ENCODE results near the gene ZNF385D.

The ZNF385D gene

DNA sequence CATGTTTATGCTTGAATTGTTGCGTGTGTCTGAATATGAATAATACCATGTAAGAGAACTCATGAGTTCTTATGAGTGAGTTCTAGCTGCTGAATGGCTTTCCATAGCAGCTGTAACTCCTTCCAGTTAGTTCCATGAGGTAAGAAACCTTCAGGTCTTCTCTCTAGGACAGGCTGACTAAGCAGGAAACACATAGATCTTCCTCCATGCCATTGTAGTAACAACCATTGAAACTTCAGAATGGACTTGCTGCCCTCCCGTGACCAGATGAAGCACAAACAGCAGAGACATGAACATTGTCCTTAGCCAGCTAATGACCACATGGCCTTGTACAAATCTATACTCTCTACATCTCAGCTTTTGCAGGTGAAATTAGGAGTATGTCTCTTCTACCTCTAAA lies 200.0 kb downstream of the ZNF385D start:
- no peaks in the 10 kb centered on the region for H3K9me3 ChIP-seq (ENCODE audit: control insufficient read depth in 2 of 2, low read length in 2 of 2)

DNA sequence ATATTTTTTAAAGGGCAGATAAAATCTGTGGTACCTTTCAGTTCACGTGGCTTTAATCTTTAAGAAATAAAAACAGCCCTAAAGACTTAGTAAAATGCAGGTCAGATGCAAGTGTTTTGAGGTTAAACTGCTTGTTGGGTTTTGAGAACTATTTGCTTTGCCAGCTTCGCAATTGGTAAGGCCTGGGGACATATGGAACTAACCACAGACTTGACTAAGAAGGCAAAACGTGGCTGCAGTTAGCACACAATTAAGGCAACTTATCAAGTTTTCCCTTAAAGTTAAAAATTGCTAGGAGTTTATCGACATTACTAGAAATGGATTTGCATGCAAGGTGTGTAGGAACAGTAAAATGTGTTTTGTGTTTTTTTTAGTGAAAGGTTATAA lies 206.9 kb downstream of the ZNF385D start:
- no peaks in the 10 kb centered on the region for H3K9me3 ChIP-seq (ENCODE audit: control insufficient read depth in 2 of 2, low read length in 2 of 2)
- H3K9ac ChIP-seq (ENCODE audit: low read length in 2 of 2) = no peak overlapping the region
- no peaks in the 10 kb centered on the region for H3K27me3 ChIP-seq (ENCODE audit: control insufficient read depth in 1 of 2, insufficient read depth in 2 of 2, low read length in 2 of 2)
- no peak overlapping the region for H3K4me3 ChIP-seq (ENCODE audit: low read length in 2 of 2)
- H3K4me1 ChIP-seq (ENCODE audit: control insufficient read depth, insufficient read depth, low read length) = no peaks in the 10 kb centered on the region
- H3K36me3 ChIP-seq (ENCODE audit: control insufficient read depth in 2 of 2, insufficient read depth in 2 of 2, low read length in 2 of 2) = no peaks in the 10 kb centered on the region
- no peak overlapping the region for H3K27ac ChIP-seq (ENCODE audit: low read length)

More for the DNA sequence above, 200.0 kb downstream of the ZNF385D start:
- no peak overlapping the region for H3K27ac ChIP-seq (ENCODE audit: low read length)
- H3K27me3 ChIP-seq (ENCODE audit: control insufficient read depth in 1 of 2, insufficient read depth in 2 of 2, low read length in 2 of 2) = no peaks in the 10 kb centered on the region
- no peaks in the 10 kb centered on the region for H3K4me1 ChIP-seq (ENCODE audit: control insufficient read depth, insufficient read depth, low read length)
- no peak overlapping the region for H3K4me3 ChIP-seq (ENCODE audit: low read length in 2 of 2)
- no peak overlapping the region for H3K9ac ChIP-seq (ENCODE audit: low read length in 2 of 2)
- H3K36me3 ChIP-seq (ENCODE audit: control insufficient read depth in 2 of 2, insufficient read depth in 2 of 2, low read length in 2 of 2) = no peaks in the 10 kb centered on the region

DNA sequence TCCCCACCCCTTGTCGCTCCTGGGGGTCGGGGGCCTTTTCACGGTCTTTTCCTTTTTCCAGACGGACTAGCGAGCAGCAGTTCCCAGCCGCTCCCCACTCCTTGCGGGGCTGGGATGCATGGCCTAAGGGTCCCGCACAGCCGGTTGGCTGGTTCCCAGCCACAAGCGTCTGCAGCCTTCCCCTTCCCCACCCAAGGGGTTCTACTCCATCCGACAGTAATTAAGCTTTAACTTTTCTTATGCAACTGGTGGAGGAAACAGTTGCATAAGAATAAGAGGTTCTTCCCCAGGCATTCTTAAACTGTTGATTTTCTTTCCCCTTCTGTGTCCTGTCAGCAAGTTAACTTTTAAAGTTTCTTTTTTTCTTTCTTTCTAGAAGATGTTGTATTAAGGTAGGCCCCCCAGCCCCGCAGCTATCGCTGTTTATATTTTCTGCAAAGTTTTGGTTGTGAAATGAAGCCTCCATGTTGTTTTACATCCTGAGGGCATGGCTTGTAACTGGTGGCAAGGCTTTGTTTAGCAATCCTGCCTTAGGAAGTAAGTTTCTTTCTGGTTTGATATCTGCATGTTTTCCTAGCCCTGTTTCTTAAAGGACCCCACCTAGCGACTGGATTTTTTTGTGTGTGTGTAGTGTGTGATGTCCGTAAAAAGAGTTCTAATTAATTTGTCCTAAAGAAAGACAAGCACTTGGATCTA lies 207.5 kb downstream of the ZNF385D start:
- Histone ChIP-seq H3K36me3 (ENCODE audit: control insufficient read depth in 2 of 2, insufficient read depth in 2 of 2, low read length in 2 of 2) (no peaks in the 10 kb centered on the region), H3K4me1 (ENCODE audit: control insufficient read depth, insufficient read depth, low read length) (no peaks in the 10 kb centered on the region), H3K9ac (ENCODE audit: low read length in 2 of 2) (no peak overlapping the region), H3K9me3 (ENCODE audit: control insufficient read depth in 2 of 2, low read length in 2 of 2) (no peaks in the 10 kb centered on the region), H3K27me3 (ENCODE audit: control insufficient read depth in 1 of 2, insufficient read depth in 2 of 2, low read length in 2 of 2) (no peaks in the 10 kb centered on the region), H3K27ac (ENCODE audit: low read length) (no peak overlapping the region), H3K4me3 (ENCODE audit: low read length in 2 of 2) (no peak overlapping the region)

DNA sequence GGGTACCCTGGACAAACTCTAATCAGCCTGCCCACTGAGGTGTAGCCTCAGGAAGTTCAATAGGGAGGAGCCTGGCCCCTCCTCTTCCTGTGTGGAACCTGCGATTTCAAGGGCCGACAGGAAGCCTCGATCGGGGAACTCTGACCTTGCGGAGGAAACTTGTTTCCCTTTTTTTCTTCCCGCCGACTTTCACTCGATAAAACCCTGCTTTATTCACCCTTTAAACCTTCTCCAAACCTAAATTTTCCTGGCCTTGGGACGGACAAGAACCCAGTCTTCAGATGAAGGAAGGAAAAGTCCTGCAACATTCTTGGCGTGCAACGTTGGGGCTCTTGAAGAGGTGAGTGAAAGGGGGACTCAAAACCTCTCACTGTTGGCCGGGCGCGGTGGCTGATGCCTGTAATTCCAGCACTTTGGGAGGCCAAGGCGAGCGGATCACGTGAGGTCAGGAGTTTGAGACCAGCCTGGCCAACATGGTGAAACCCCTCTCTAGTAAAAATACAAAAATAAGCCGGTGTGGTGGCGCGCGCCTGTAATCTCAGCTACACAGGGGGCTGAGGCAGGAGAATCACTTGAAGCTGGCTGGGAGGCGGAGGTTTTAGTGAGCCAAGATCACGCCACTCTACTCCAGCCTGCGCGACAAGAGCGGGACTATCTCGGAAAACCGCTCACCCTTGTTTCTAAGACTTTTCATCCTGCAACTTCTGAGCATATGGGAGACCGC lies 208.2 kb downstream of the ZNF385D start:
- Histone ChIP-seq H3K27ac (ENCODE audit: low read length) (no peak overlapping the region), H3K9ac (ENCODE audit: low read length in 2 of 2) (no peak overlapping the region), H3K4me1 (ENCODE audit: control insufficient read depth, insufficient read depth, low read length) (no peaks in the 10 kb centered on the region), H3K36me3 (ENCODE audit: control insufficient read depth in 2 of 2, insufficient read depth in 2 of 2, low read length in 2 of 2) (no peaks in the 10 kb centered on the region), H3K27me3 (ENCODE audit: control insufficient read depth in 1 of 2, insufficient read depth in 2 of 2, low read length in 2 of 2) (no peaks in the 10 kb centered on the region), H3K9me3 (ENCODE audit: control insufficient read depth in 2 of 2, low read length in 2 of 2) (no peaks in the 10 kb centered on the region), H3K4me3 (ENCODE audit: low read length in 2 of 2) (no peak overlapping the region)

DNA sequence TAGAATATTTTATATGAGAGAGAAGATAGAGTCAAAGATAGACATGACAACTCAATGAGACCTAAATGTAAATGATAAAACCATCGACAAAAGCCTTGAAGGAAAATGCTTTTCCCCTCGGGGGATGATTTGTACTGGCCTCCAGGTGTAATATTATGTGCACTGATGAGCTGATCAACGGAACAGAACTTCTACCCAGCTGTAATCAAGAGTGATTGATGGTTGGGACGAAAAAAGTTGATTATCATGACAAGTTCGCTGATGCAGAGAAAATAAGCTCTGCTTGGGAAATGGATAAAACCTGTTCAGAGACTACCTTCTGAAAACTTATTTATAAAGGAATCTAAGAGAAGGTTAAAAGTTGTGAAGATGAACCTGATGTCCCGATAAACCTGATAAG lies 210.7 kb downstream of the ZNF385D start:
- no peak overlapping the region for H3K9ac ChIP-seq (ENCODE audit: low read length in 2 of 2)
- H3K27ac ChIP-seq (ENCODE audit: low read length) = no peak overlapping the region
- no peaks in the 10 kb centered on the region for H3K4me1 ChIP-seq (ENCODE audit: control insufficient read depth, insufficient read depth, low read length)
- H3K27me3 ChIP-seq (ENCODE audit: control insufficient read depth in 1 of 2, insufficient read depth in 2 of 2, low read length in 2 of 2) = no peaks in the 10 kb centered on the region
- H3K4me3 ChIP-seq (ENCODE audit: low read length in 2 of 2) = no peak overlapping the region
- H3K9me3 ChIP-seq (ENCODE audit: control insufficient read depth in 2 of 2, low read length in 2 of 2) = no peaks in the 10 kb centered on the region
- no peaks in the 10 kb centered on the region for H3K36me3 ChIP-seq (ENCODE audit: control insufficient read depth in 2 of 2, insufficient read depth in 2 of 2, low read length in 2 of 2)

DNA sequence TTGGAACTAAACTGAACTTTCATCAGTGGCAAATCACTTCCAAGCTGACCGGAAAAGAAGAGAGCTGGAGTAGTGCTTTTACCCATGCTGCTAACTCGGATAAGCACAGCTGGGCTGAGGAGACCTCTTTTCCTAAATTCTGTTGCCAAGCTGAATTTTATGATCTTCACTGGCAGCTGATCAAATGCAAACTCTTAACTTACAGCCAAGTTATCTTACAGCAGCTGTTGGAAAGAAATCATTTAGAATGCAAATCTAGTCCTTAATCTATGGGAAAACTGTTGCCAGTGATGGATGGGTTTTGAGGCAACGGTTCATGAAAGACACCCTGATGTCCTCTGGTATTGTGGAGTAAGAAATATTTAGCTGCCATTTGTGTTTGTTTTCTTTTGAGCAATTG lies 216.5 kb downstream of the ZNF385D start:
- Histone ChIP-seq H3K9ac (ENCODE audit: low read length in 2 of 2) (no peak overlapping the region), H3K27ac (ENCODE audit: low read length) (no peak overlapping the region), H3K4me3 (ENCODE audit: low read length in 2 of 2) (no peak overlapping the region), H3K4me1 (ENCODE audit: control insufficient read depth, insufficient read depth, low read length) (no peaks in the 10 kb centered on the region), H3K36me3 (ENCODE audit: control insufficient read depth in 2 of 2, insufficient read depth in 2 of 2, low read length in 2 of 2) (no peaks in the 10 kb centered on the region), H3K9me3 (ENCODE audit: control insufficient read depth in 2 of 2, low read length in 2 of 2) (no peaks in the 10 kb centered on the region), H3K27me3 (ENCODE audit: control insufficient read depth in 1 of 2, insufficient read depth in 2 of 2, low read length in 2 of 2) (no peaks in the 10 kb centered on the region)

DNA sequence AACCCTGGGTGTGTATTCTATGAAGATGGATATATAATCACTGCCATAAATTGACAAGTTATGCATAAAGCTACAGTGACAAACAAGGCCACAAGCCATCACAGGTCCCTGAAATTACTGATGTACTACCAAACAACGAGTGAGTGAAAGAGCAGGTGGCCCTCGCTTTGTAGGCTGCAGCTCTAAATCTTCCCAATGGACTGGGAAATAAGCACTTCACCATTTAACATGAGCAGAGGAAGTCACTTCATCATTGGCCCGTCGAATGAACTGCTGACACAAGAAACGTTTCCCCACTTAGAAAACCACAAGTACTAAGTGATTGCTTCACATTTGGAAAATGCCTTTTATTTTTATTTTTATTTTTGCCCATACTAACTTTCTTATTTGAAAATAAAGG lies 218.0 kb downstream of the ZNF385D start:
- Histone ChIP-seq H3K4me3 (ENCODE audit: low read length in 2 of 2) (no peak overlapping the region), H3K9me3 (ENCODE audit: control insufficient read depth in 2 of 2, low read length in 2 of 2) (no peaks in the 10 kb centered on the region), H3K9ac (ENCODE audit: low read length in 2 of 2) (no peak overlapping the region), H3K36me3 (ENCODE audit: control insufficient read depth in 2 of 2, insufficient read depth in 2 of 2, low read length in 2 of 2) (no peaks in the 10 kb centered on the region), H3K27me3 (ENCODE audit: control insufficient read depth in 1 of 2, insufficient read depth in 2 of 2, low read length in 2 of 2) (no peaks in the 10 kb centered on the region), H3K4me1 (ENCODE audit: control insufficient read depth, insufficient read depth, low read length) (no peaks in the 10 kb centered on the region), H3K27ac (ENCODE audit: low read length) (no peak overlapping the region)

DNA sequence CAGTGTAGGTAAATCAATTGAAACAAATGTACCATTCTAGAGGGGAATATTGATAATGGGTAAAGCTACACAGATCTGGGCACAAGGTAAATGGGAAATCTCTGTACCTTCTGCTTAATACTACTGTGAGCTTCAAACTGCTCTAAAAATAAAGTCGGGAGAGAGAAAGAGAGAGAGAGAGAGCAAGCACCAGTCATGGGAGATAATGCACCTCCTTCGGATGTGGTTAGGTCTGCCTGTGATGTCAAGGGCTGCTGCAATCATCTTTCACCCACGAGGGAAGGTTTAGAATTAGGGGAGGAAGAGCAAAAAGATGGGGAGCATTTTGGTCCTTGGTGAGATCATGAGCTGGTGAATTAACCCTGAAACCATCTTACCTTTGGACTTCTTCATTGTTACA lies 219.1 kb downstream of the ZNF385D start:
- Histone ChIP-seq H3K27me3 (ENCODE audit: control insufficient read depth in 1 of 2, insufficient read depth in 2 of 2, low read length in 2 of 2) (no peaks in the 10 kb centered on the region), H3K4me3 (ENCODE audit: low read length in 2 of 2) (no peak overlapping the region), H3K36me3 (ENCODE audit: control insufficient read depth in 2 of 2, insufficient read depth in 2 of 2, low read length in 2 of 2) (no peaks in the 10 kb centered on the region), H3K9me3 (ENCODE audit: control insufficient read depth in 2 of 2, low read length in 2 of 2) (no peaks in the 10 kb centered on the region), H3K27ac (ENCODE audit: low read length) (no peak overlapping the region), H3K9ac (ENCODE audit: low read length in 2 of 2) (no peak overlapping the region), H3K4me1 (ENCODE audit: control insufficient read depth, insufficient read depth, low read length) (no peaks in the 10 kb centered on the region)

DNA sequence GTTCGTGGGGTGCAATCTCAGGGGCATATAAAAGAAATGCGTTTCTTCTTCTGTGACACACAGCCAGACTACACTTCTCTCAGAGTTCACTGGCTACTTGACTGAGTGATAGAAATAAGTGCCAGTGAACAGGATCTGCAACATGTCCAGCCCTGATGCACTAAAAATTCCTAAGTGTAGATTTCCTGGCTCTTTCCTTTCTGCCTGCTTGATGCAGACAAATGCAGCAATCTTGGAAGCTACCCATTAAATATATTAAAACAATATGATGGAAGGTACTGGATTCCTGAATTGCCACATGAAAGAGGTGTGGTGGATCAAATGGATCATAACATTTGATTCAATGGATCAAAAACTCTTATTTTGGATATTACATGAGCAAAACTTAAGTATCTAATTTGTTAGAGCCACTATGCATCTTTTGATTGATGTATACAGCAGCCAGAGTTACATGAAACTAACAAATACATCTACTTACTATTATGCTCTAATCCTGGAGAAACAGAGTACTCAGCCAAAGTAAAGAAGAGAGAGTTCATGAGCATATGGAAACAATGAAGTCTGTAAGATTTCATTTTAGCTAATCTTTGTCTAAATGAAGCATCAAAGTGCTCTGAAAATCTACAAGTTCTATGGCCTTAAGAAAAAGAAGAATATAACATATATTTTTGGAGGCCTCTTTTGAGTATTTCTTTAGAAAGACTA lies 222.6 kb downstream of the ZNF385D start:
- H3K9ac ChIP-seq (ENCODE audit: low read length in 2 of 2) = no peak overlapping the region
- no peaks in the 10 kb centered on the region for H3K36me3 ChIP-seq (ENCODE audit: control insufficient read depth in 2 of 2, insufficient read depth in 2 of 2, low read length in 2 of 2)
- no peak overlapping the region for H3K4me3 ChIP-seq (ENCODE audit: low read length in 2 of 2)
- no peaks in the 10 kb centered on the region for H3K9me3 ChIP-seq (ENCODE audit: control insufficient read depth in 2 of 2, low read length in 2 of 2)
- no peak overlapping the region for H3K27ac ChIP-seq (ENCODE audit: low read length)
- H3K4me1 ChIP-seq (ENCODE audit: control insufficient read depth, insufficient read depth, low read length) = no peaks in the 10 kb centered on the region
- no peaks in the 10 kb centered on the region for H3K27me3 ChIP-seq (ENCODE audit: control insufficient read depth in 1 of 2, insufficient read depth in 2 of 2, low read length in 2 of 2)

DNA sequence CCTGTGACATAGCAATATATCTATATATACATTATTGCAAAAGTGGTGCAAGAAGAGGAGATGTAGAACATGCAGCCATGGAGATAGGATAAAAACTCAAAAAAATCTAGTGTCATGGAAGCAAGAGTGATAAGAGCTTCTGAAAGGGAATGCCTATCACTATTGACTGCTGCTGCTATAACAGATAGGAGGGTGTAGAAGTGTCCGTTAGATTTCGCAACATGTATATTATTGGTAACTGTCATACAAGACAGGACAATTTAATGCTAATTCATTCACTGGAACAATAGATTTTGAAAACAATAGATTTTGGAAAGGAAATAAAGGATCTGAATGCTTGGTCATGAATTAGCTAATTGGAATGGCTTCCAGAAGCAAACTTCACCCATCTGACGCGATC lies 224.5 kb downstream of the ZNF385D start:
- no peak overlapping the region for H3K4me3 ChIP-seq (ENCODE audit: low read length in 2 of 2)
- H3K36me3 ChIP-seq (ENCODE audit: control insufficient read depth in 2 of 2, insufficient read depth in 2 of 2, low read length in 2 of 2) = no peaks in the 10 kb centered on the region
- H3K27me3 ChIP-seq (ENCODE audit: control insufficient read depth in 1 of 2, insufficient read depth in 2 of 2, low read length in 2 of 2) = no peaks in the 10 kb centered on the region
- H3K9ac ChIP-seq (ENCODE audit: low read length in 2 of 2) = no peak overlapping the region
- H3K9me3 ChIP-seq (ENCODE audit: control insufficient read depth in 2 of 2, low read length in 2 of 2) = no peaks in the 10 kb centered on the region
- no peak overlapping the region for H3K27ac ChIP-seq (ENCODE audit: low read length)
- H3K4me1 ChIP-seq (ENCODE audit: control insufficient read depth, insufficient read depth, low read length) = no peaks in the 10 kb centered on the region

DNA sequence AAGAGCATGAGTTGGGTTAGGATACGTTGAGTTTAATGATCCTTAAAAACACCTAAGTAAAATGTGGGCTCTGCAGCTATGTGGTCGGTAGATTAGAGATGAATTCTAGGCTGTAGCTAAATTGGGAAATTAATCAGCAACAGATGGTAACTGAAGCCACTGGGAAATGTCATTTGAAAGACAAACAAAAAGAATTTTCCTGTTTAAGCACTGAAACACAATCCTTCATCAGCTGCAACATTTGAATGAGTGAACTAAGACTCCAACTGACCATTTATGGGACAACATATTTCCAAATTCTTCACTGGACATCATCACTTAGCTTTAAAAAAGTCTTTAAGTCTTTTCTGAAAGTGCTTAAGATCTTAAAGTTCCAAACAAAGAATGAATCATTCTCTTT lies 226.9 kb downstream of the ZNF385D start:
- Histone ChIP-seq H3K4me1 (ENCODE audit: control insufficient read depth, insufficient read depth, low read length) (no peaks in the 10 kb centered on the region), H3K9ac (ENCODE audit: low read length in 2 of 2) (no peak overlapping the region), H3K4me3 (ENCODE audit: low read length in 2 of 2) (no peak overlapping the region), H3K27me3 (ENCODE audit: control insufficient read depth in 1 of 2, insufficient read depth in 2 of 2, low read length in 2 of 2) (no peaks in the 10 kb centered on the region), H3K36me3 (ENCODE audit: control insufficient read depth in 2 of 2, insufficient read depth in 2 of 2, low read length in 2 of 2) (no peaks in the 10 kb centered on the region), H3K9me3 (ENCODE audit: control insufficient read depth in 2 of 2, low read length in 2 of 2) (no peaks in the 10 kb centered on the region), H3K27ac (ENCODE audit: low read length) (no peak overlapping the region)

Data from stomach smooth muscle (tissue), 2 donors.